H1 (cell line): ENCODE data around the gene CEP78. TPM values are rescaled to one million over a fixed set of nuclear protein-coding genes. Genes with fewer than 3 reads are reported as not detected.

Source experiments
- CEBPB ChIP-seq: IDR thresholded peaks from 2 replicates; pipeline ENCODE4 v1.6.1; 2012; ENCODE audit warnings: low read depth, low read length
- CTBP2 ChIP-seq: IDR thresholded peaks from 2 replicates; pipeline ENCODE4 v1.7.0; 2011; ENCODE audit warnings: borderline replicate concordance, mild to moderate bottlenecking, moderate library complexity, mixed read lengths, low read length; ENCODE audit not compliant: insufficient read depth, insufficient read length
- NANOG ChIP-seq: IDR thresholded peaks from 2 replicates; pipeline ENCODE4 v1.6.1; 2011; ENCODE audit warnings: low read length, low read depth, mild to moderate bottlenecking, inconsistent platforms; ENCODE audit not compliant: insufficient read depth, poor library complexity, severe bottlenecking
- POU5F1 ChIP-seq: IDR thresholded peaks from 2 replicates; pipeline ENCODE4 v1.6.1; 2011; ENCODE audit warnings: low read depth, mild to moderate bottlenecking, low read length, moderate library complexity
- RNF2 ChIP-seq: fragments of 200-900, 300-1000 bp; sonication (generic); IDR thresholded peaks from 2 replicates; pipeline ENCODE4 v1.7.1; 2016; ENCODE audit warnings: borderline replicate concordance, low read depth, mild to moderate bottlenecking, antibody characterized with exemption, low read length; ENCODE audit not compliant: poor library complexity, severe bottlenecking; ENCODE audit errors: missing control alignments
- SIX5 ChIP-seq: IDR thresholded peaks from 2 replicates; pipeline ENCODE4 v1.6.1; 2011; ENCODE audit warnings: mild to moderate bottlenecking, low read depth, low read length
- SP2 ChIP-seq: IDR thresholded peaks from 2 replicates; pipeline ENCODE4 v1.6.1; 2012; ENCODE audit warnings: mild to moderate bottlenecking, low read length, inconsistent platforms
- SP4 ChIP-seq: IDR thresholded peaks from 2 replicates; pipeline ENCODE4 v1.6.1; 2012; ENCODE audit warnings: low read length, inconsistent platforms
- SUZ12 ChIP-seq: fragments of 200-600 bp; sonication (generic); IDR thresholded peaks from 2 replicates; pipeline ENCODE4 v1.6.1; 2012; ENCODE audit warnings: mild to moderate bottlenecking, inconsistent platforms, low read length, moderate library complexity, mixed read lengths
- TAF7 ChIP-seq: optimal IDR thresholded peaks from 2 replicates; pipeline ENCODE3; 2011; ENCODE audit warnings: low read depth, mild to moderate bottlenecking, inconsistent platforms, low read length, moderate library complexity, borderline replicate concordance
- polyA plus RNA-seq, 7 experiments: library from polyadenylated mRNA; depleted of rRNA in 3 of 7; stranded (reverse) in 5 of 7; unstranded in 2 of 7; fragments of >200 nt in 5 of 7; fragments of 200-250 nt in 2 of 7; gene quantifications; 1 replicate in 5 of 7; 2 replicates in 1 of 7; 4 replicates in 1 of 7; pipeline versions ENCODE4 v1.2.1 to v1.2.3, GENCODE V29; 2011 to 2013; ENCODE audit warnings: missing spikeins in 2 of 7, mixed read lengths in 2 of 7
- total RNA-seq: library from RNA; stranded (reverse); fragmentation: NEBNext Ultra II Directional; extraction: Animal tissue kit (Norgen Biotek cat#: 25700); gene quantifications from 2 replicates; pipeline ENCODE4 v1.2.1, GENCODE V29; 2021
- TF ChIP-seq, protein P1 (sequence below): fragments of 300-600 bp; sonication (generic); IDR thresholded peaks from 2 replicates; pipeline ENCODE4 v1.7.1; 2012; ENCODE audit warnings: low read length, moderate library complexity, mild to moderate bottlenecking, inconsistent platforms; ENCODE audit not compliant: insufficient replicate concordance

CEP78 gene
- total and polyA plus RNA-seq, 2 of the 8 experiments (the other 6 are each of a cell fraction or from before 2014, with no cell fraction given), result 10.3 to 40.9 TPM

GRCh38 chr9:78248635-78249034 is 12.8 kb downstream of the CEP78 start (continued):
- TF ChIP-seq, protein P1, sequence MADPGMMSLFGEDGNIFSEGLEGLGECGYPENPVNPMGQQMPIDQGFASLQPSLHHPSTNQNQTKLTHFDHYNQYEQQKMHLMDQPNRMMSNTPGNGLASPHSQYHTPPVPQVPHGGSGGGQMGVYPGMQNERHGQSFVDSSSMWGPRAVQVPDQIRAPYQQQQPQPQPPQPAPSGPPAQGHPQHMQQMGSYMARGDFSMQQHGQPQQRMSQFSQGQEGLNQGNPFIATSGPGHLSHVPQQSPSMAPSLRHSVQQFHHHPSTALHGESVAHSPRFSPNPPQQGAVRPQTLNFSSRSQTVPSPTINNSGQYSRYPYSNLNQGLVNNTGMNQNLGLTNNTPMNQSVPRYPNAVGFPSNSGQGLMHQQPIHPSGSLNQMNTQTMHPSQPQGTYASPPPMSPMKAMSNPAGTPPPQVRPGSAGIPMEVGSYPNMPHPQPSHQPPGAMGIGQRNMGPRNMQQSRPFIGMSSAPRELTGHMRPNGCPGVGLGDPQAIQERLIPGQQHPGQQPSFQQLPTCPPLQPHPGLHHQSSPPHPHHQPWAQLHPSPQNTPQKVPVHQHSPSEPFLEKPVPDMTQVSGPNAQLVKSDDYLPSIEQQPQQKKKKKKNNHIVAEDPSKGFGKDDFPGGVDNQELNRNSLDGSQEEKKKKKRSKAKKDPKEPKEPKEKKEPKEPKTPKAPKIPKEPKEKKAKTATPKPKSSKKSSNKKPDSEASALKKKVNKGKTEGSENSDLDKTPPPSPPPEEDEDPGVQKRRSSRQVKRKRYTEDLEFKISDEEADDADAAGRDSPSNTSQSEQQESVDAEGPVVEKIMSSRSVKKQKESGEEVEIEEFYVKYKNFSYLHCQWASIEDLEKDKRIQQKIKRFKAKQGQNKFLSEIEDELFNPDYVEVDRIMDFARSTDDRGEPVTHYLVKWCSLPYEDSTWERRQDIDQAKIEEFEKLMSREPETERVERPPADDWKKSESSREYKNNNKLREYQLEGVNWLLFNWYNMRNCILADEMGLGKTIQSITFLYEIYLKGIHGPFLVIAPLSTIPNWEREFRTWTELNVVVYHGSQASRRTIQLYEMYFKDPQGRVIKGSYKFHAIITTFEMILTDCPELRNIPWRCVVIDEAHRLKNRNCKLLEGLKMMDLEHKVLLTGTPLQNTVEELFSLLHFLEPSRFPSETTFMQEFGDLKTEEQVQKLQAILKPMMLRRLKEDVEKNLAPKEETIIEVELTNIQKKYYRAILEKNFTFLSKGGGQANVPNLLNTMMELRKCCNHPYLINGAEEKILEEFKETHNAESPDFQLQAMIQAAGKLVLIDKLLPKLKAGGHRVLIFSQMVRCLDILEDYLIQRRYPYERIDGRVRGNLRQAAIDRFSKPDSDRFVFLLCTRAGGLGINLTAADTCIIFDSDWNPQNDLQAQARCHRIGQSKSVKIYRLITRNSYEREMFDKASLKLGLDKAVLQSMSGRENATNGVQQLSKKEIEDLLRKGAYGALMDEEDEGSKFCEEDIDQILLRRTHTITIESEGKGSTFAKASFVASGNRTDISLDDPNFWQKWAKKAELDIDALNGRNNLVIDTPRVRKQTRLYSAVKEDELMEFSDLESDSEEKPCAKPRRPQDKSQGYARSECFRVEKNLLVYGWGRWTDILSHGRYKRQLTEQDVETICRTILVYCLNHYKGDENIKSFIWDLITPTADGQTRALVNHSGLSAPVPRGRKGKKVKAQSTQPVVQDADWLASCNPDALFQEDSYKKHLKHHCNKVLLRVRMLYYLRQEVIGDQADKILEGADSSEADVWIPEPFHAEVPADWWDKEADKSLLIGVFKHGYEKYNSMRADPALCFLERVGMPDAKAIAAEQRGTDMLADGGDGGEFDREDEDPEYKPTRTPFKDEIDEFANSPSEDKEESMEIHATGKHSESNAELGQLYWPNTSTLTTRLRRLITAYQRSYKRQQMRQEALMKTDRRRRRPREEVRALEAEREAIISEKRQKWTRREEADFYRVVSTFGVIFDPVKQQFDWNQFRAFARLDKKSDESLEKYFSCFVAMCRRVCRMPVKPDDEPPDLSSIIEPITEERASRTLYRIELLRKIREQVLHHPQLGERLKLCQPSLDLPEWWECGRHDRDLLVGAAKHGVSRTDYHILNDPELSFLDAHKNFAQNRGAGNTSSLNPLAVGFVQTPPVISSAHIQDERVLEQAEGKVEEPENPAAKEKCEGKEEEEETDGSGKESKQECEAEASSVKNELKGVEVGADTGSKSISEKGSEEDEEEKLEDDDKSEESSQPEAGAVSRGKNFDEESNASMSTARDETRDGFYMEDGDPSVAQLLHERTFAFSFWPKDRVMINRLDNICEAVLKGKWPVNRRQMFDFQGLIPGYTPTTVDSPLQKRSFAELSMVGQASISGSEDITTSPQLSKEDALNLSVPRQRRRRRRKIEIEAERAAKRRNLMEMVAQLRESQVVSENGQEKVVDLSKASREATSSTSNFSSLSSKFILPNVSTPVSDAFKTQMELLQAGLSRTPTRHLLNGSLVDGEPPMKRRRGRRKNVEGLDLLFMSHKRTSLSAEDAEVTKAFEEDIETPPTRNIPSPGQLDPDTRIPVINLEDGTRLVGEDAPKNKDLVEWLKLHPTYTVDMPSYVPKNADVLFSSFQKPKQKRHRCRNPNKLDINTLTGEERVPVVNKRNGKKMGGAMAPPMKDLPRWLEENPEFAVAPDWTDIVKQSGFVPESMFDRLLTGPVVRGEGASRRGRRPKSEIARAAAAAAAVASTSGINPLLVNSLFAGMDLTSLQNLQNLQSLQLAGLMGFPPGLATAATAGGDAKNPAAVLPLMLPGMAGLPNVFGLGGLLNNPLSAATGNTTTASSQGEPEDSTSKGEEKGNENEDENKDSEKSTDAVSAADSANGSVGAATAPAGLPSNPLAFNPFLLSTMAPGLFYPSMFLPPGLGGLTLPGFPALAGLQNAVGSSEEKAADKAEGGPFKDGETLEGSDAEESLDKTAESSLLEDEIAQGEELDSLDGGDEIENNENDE, result no peak
- TF ChIP-seq CTBP2 (no peak), SP2 (no peak), SUZ12 (no peak), CEBPB (no peak), SIX5 (no peak), RNF2 (no peak), SP4 (no peak), NANOG (no peak), POU5F1 (no peak), TAF7 (no peak)
